HepG2 (cell line): ENCODE measurements around the gene TMCO6. TPM values are rescaled to one million over a fixed set of nuclear protein-coding genes. Genes with fewer than 3 reads are reported as not detected.

ENCODE experiments used
- ATF7-NPFF ChIP-seq: sonication (generic); formaldehyde crosslinking; IDR thresholded peaks from 2 replicates; pipeline ENCODE4 v1.8.1; 2023; ENCODE audit warnings: mild to moderate bottlenecking, low read depth, missing genetic modification reagents, moderate library complexity
- IKZF4 ChIP-seq: sonication (generic); formaldehyde crosslinking; IDR thresholded peaks from 2 replicates; pipeline ENCODE4 v1.5.1; 2020; ENCODE audit warnings: borderline replicate concordance, mild to moderate bottlenecking, low read depth, missing genetic modification reagents; ENCODE audit errors: not compliant biosample characterization
- KDM1A ChIP-seq: IDR thresholded peaks from 2 replicates; pipeline ENCODE4 v1.6.1; 2016; ENCODE audit warnings: missing compliant biosample characterization
- PPARG ChIP-seq: conservative IDR thresholded peaks from 2 replicates; pipeline ENCODE4 v1.6.1; 2016; ENCODE audit warnings: missing biosample characterization, missing genetic modification reagents
- RCOR2 ChIP-seq: IDR thresholded peaks from 2 replicates; pipeline ENCODE4 v1.6.1; 2016; ENCODE audit warnings: missing biosample characterization, missing genetic modification reagents
- TERF1 ChIP-seq: sonication (generic); formaldehyde crosslinking; IDR thresholded peaks from 2 replicates; pipeline ENCODE4 v1.8.0; 2022; ENCODE audit warnings: mild to moderate bottlenecking, missing genetic modification reagents, moderate library complexity
- ZBTB3 ChIP-seq: sonication (generic); formaldehyde crosslinking; IDR thresholded peaks from 2 replicates; pipeline ENCODE4 v1.4.0; 2020; ENCODE audit warnings: low read depth, mild to moderate bottlenecking, moderate library complexity, missing genetic modification reagents, borderline replicate concordance
- ZBTB42 ChIP-seq: sonication (generic); formaldehyde crosslinking; IDR thresholded peaks from 2 replicates; pipeline ENCODE4 v1.5.0; 2020; ENCODE audit warnings: mild to moderate bottlenecking, missing genetic modification reagents
- ZFX ChIP-seq: sonication (generic); formaldehyde crosslinking; IDR thresholded peaks from 2 replicates; pipeline ENCODE4 v1.4.0; 2020; ENCODE audit warnings: mild to moderate bottlenecking, low read depth, missing genetic modification reagents, moderate library complexity
- ZNF225 ChIP-seq: sonication (generic); formaldehyde crosslinking; IDR thresholded peaks from 2 replicates; pipeline ENCODE4 v1.4.0; 2020; ENCODE audit warnings: mild to moderate bottlenecking, missing genetic modification reagents
- ZNF232 ChIP-seq: sonication (generic); formaldehyde crosslinking; IDR thresholded peaks from 2 replicates; pipeline ENCODE4 v1.4.0; 2020; ENCODE audit warnings: missing genetic modification reagents, borderline replicate concordance
- ZNF3 ChIP-seq: IDR thresholded peaks from 2 replicates; pipeline ENCODE4 v1.7.0; 2017; ENCODE audit warnings: inconsistent platforms
- ZNF350 ChIP-seq: sonication (generic); formaldehyde crosslinking; IDR thresholded peaks from 2 replicates; pipeline ENCODE4 v1.4.0; 2020; ENCODE audit warnings: mild to moderate bottlenecking, low read depth, missing genetic modification reagents, borderline replicate concordance
- ZNF367 ChIP-seq: sonication (generic); formaldehyde crosslinking; IDR thresholded peaks from 2 replicates; pipeline ENCODE4 v1.4.0; 2020; ENCODE audit warnings: missing genetic modification reagents, borderline replicate concordance
- ZNF773 ChIP-seq: sonication (generic); formaldehyde crosslinking; IDR thresholded peaks from 2 replicates; pipeline ENCODE4 v1.4.0; 2020; ENCODE audit warnings: missing genetic modification reagents, borderline replicate concordance
- ZNF777 ChIP-seq: sonication (generic); formaldehyde crosslinking; IDR thresholded peaks from 2 replicates; pipeline ENCODE4 v1.4.0; 2020; ENCODE audit warnings: missing genetic modification reagents
- polyA plus RNA-seq, 8 experiments: library from polyadenylated mRNA; depleted of rRNA in 3 of 8; stranded (reverse) in 7 of 8; unstranded in 1 of 8; fragments of >200 nt; fragmentation: Illumina TruSeq in 4 of 8; extraction: Trizol in 4 of 8; gene quantifications; 2 replicates each; pipeline versions ENCODE4 v1.2.1 to v1.2.3, GENCODE V29; 2011 to 2016; ENCODE audit warnings: low read depth in 4 of 8, missing spikeins in 1 of 8, mixed read lengths in 1 of 8; ENCODE audit not compliant: insufficient read depth in 1 of 8
- total RNA-seq, 5 experiments: library from RNA; depleted of rRNA; stranded (reverse); fragments of >200 nt; fragmentation: Illumina TruSeq; extraction: Trizol; gene quantifications; 2 replicates each; pipeline ENCODE4 v1.2.3, GENCODE V29; 2016; ENCODE audit warnings: low read depth in 1 of 5
- TF ChIP-seq, protein P1 (sequence below): fragments of 450-650 bp; IDR thresholded peaks from 2 replicates; pipeline ENCODE4 v1.6.1; 2016
- TF ChIP-seq, protein P2 (sequence below): sonication (generic); formaldehyde crosslinking; IDR thresholded peaks from 2 replicates; pipeline ENCODE4 v1.8.1; 2022; ENCODE audit warnings: low read depth, mild to moderate bottlenecking, missing genetic modification reagents

The TMCO6 gene
- total and polyA plus RNA-seq, 2 of the 13 experiments (the other 11 are each of a cell fraction or from before 2014, with no cell fraction given) = 16.6 to 28.2 TPM

- peak; percentile 22; the same call in 1 of the 2 replicates for TF ChIP-seq ZBTB3 (CRISPR knock-in tag)
- peak; percentile 15; the same call in 1 of the 2 replicates for TF ChIP-seq ZNF3 (CRISPR knock-in tag)
- peak; percentile 60 for TF ChIP-seq IKZF4
- TF ChIP-seq ZNF350 (CRISPR knock-in tag) = peak; percentile 84; the same call in 1 of the 2 replicates
- TF ChIP-seq ZNF225 (CRISPR knock-in tag) = peak; percentile 61; the same call in 1 of the 2 replicates
- peak; percentile 96 for TF ChIP-seq PPARG (CRISPR knock-in tag)
- TF ChIP-seq ZFX (CRISPR knock-in tag) = peak; percentile 77
- peak; percentile 65; the same call in 1 of the 2 replicates for TF ChIP-seq ZBTB42 (CRISPR knock-in tag)
- TF ChIP-seq KDM1A (CRISPR knock-in tag) = 0 out of 2 replicates have a peak, but pooled peaks have one; percentile 14
- peak; percentile 74; the same call in 1 of the 2 replicates for TF ChIP-seq ZNF777
- no peak for TF ChIP-seq ZNF367 (CRISPR knock-in tag)
- peak; percentile 70 for TF ChIP-seq RCOR2 (CRISPR knock-in tag)
- TF ChIP-seq ZNF773 (CRISPR knock-in tag) = peak; percentile 24; the same call in 1 of the 2 replicates
- TF ChIP-seq ATF7-NPFF (CRISPR knock-in tag) = peak; percentile 76
- TF ChIP-seq ZNF232 = peak; percentile 19; the same call in 1 of the 2 replicates
- TF ChIP-seq, protein P1, sequence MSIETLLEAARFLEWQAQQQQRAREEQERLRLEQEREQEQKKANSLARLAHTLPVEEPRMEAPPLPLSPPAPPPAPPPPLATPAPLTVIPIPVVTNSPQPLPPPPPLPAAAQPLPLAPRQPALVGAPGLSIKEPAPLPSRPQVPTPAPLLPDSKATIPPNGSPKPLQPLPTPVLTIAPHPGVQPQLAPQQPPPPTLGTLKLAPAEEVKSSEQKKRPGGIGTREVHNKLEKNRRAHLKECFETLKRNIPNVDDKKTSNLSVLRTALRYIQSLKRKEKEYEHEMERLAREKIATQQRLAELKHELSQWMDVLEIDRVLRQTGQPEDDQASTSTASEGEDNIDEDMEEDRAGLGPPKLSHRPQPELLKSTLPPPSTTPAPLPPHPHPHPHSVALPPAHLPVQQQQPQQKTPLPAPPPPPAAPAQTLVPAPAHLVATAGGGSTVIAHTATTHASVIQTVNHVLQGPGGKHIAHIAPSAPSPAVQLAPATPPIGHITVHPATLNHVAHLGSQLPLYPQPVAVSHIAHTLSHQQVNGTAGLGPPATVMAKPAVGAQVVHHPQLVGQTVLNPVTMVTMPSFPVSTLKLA = 0 out of 2 replicates have a peak, but pooled peaks have one; percentile 25
- TF ChIP-seq TERF1 = no peak
- TF ChIP-seq, protein P2, sequence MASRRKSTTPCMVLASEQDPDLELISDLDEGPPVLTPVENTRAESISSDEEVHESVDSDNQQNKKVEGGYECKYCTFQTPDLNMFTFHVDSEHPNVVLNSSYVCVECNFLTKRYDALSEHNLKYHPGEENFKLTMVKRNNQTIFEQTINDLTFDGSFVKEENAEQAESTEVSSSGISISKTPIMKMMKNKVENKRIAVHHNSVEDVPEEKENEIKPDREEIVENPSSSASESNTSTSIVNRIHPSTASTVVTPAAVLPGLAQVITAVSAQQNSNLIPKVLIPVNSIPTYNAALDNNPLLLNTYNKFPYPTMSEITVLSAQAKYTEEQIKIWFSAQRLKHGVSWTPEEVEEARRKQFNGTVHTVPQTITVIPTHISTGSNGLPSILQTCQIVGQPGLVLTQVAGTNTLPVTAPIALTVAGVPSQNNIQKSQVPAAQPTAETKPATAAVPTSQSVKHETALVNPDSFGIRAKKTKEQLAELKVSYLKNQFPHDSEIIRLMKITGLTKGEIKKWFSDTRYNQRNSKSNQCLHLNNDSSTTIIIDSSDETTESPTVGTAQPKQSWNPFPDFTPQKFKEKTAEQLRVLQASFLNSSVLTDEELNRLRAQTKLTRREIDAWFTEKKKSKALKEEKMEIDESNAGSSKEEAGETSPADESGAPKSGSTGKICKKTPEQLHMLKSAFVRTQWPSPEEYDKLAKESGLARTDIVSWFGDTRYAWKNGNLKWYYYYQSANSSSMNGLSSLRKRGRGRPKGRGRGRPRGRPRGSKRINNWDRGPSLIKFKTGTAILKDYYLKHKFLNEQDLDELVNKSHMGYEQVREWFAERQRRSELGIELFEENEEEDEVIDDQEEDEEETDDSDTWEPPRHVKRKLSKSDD (CRISPR knock-in tag) = peak; percentile 44
Observed at GRCh38 chr5:140639148-140639981, at the start of gene TMCO6 (continued).
